HG03460 (cell line): ENCODE results near the gene MFSD12.
"Not testable (repeated sequence)": the region's sequence is repeated elsewhere in the genome, so short reads cannot be mapped to it uniquely, and the experiment has no call there.

Experiments used
- ATAC-seq: cut with Tn5 transposase; IDR thresholded peaks from one replicate; pipeline ENCODE4 v1.9.1; 2021; ENCODE audit not compliant: unreplicated experiment

The MFSD12 gene

GRCh38 chr19:3510727-3511126 is 46.7 kb downstream of the MFSD12 start:
- ATAC-seq: no peak

- ATAC-seq: no peak
Measured at GRCh38 chr19:3509566-3509989, 47.8 kb downstream of the MFSD12 start.

- no peak for ATAC-seq
Measured at GRCh38 chr19:3508771-3509535, 48.4 kb downstream of the MFSD12 start.

GRCh38 chr19:3508121-3508661 is 49.2 kb downstream of the MFSD12 start:
- not testable (repeated sequence) for ATAC-seq

- no peak for ATAC-seq
Measured at GRCh38 chr19:3507371-3508120, 49.8 kb downstream of the MFSD12 start.

- ATAC-seq: peak; percentile 16
Measured at GRCh38 chr19:3506384-3507340, 50.7 kb downstream of the MFSD12 start.

- ATAC-seq: peak; percentile 84
Measured at GRCh38 chr19:3505598-3506383, 51.6 kb downstream of the MFSD12 start, which contains the start of gene FZR1. Gene FZR1, plus strand, starts transcription at chr19:3506311. Its CDS starts 16,679 bp downstream, at chr19:3522990.

GRCh38 chr19:3504735-3505134 is 52.7 kb downstream of the MFSD12 start:
- ATAC-seq: no peak

- ATAC-seq: no peak
Measured at GRCh38 chr19:3503036-3503572, 54.3 kb downstream of the MFSD12 start.

GRCh38 chr19:3501780-3502179 is 55.6 kb downstream of the MFSD12 start:
- ATAC-seq: no peak

- ATAC-seq: peak; percentile 77
Measured at GRCh38 chr19:3500429-3501101, 56.8 kb downstream of the MFSD12 start, which contains the start of gene DOHH. Gene DOHH, minus strand, starts transcription at chr19:3500674. Its CDS starts 3,860 bp downstream, at chr19:3496814.

- ATAC-seq: no peak
Measured at GRCh38 chr19:3499738-3500428, 57.5 kb downstream of the MFSD12 start.

GRCh38 chr19:3497757-3498520 is 59.4 kb downstream of the MFSD12 start:
- ATAC-seq: no peak

GRCh38 chr19:3496392-3497273 is 60.8 kb downstream of the MFSD12 start:
- ATAC-seq: no peak

- ATAC-seq: no peak
Measured at GRCh38 chr19:3494559-3494958, 62.8 kb downstream of the MFSD12 start.
